HFF-Myc (cell line): Measurements from ENCODE around the gene RPH3AL.

Source experiments
- DNase-seq: peaks from one replicate; pipeline ENCODE4 v3.0.0-alpha.2; 2011; ENCODE audit warnings: low read depth; ENCODE audit errors: extremely low read depth
- H3K4me3 ChIP-seq: replicated peaks from 2 replicates; pipeline ENCODE4 v1.5.1; 2011; ENCODE audit warnings: low read depth, mild to moderate bottlenecking, control low read depth, low read length
- TF ChIP-seq, protein P1 (sequence below): IDR thresholded peaks from 2 replicates; pipeline ENCODE4 v1.5.1; 2012; ENCODE audit warnings: mild to moderate bottlenecking, low read depth, low read length, control low read depth; ENCODE audit errors: missing control alignments

The RPH3AL gene

DNA sequence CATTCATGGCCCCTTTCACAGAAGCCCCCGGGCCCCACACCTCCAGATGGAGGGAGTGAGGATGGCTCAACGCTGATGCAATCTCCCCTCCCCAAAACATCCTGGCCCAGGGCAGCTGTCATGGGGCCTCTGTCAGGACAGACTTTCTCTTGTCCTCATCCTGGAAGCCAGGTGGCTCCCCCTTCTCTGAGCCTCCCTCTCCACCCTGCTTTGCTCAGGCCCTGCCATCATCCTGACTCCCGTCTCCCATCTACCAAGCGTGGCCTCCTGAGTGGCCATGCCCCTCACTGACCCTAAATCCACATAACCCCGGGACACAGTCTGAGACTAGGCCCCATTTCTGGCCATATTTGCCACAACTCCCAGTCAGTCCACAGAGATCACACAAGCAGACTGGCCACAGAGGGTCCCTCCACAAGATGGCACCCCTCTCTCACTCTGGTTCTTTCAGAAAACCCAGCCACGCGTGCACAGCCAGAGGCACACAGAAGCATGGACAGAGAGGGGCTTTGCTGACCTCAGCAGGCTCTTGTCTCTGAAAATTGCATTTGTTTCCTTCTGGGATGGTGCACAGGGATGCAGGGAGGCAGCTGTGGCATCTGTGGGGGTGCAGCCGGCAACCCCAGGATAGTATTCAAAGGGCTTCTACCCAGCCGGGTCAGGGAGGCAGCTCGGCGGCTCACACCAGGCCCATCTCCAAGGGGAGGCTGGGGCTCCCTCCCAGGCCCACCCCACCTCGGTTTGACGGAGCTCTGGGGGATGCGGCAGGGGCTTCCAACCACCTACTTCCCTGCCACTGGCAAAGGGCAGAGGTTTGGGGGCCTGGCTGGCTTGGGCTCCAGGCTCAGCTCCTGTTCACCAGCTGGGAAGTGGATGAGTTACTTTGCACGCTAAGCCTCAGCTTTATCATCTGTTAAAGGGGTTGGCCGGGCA lies 188.0 kb downstream of the RPH3AL start:
- no peak for DNase-seq
- TF ChIP-seq, protein P1, sequence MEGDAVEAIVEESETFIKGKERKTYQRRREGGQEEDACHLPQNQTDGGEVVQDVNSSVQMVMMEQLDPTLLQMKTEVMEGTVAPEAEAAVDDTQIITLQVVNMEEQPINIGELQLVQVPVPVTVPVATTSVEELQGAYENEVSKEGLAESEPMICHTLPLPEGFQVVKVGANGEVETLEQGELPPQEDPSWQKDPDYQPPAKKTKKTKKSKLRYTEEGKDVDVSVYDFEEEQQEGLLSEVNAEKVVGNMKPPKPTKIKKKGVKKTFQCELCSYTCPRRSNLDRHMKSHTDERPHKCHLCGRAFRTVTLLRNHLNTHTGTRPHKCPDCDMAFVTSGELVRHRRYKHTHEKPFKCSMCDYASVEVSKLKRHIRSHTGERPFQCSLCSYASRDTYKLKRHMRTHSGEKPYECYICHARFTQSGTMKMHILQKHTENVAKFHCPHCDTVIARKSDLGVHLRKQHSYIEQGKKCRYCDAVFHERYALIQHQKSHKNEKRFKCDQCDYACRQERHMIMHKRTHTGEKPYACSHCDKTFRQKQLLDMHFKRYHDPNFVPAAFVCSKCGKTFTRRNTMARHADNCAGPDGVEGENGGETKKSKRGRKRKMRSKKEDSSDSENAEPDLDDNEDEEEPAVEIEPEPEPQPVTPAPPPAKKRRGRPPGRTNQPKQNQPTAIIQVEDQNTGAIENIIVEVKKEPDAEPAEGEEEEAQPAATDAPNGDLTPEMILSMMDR: peak; percentile 56
- H3K4me3 ChIP-seq: no peak overlapping the region

DNA sequence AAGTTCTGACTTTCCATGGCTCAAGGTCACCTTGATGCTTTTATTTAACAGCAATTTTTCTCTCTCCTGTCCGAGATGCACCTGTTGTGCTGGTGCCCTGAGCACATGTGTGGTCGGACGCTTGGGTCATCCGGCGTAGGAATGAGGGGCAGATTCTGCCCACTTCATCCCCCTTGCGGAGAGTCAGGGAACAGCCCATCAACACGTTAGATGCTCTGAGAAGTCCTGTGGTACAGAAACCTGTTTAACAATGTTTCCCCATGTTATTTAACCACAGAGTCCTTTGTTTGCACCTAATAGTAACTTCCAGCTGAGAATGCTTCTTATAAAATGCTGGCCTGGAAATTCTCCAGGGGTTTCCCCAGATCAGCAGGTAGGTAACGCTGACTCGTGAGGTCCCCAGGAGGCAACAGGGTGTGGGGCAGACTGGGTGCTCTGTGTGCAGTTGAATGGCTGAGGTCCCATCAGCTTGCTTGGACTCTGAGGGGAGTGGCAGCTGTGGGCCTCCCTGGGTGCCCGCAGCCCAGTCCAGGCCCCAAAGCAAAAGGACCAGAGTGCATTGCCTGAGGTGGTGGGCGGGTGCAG lies 189.0 kb downstream of the RPH3AL start:
- no peak overlapping the region for H3K4me3 ChIP-seq
- TF ChIP-seq, protein P1: no peak
- no peak for DNase-seq

DNA sequence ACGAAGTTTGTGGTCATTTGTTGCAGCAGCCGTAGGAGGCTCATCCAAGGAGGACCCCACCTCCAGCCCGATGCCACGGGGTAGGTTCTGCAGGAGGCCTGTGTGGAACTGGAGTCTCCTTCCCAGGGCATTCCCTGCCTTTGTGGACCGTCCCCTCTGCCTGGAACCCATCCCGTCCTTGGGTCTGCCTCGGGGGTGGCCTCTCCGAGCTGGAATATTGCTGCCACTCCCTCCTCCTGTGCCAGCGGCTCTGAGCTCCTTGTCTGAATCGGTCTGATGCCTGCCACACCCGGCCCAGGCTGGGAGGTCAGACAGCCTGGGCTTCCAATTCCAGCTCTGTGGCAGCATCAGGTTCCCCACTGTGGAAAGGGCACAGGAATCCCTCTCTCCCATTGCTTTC lies 189.9 kb downstream of the RPH3AL start:
- DNase-seq: no peak
- H3K4me3 ChIP-seq: no peak overlapping the region
- TF ChIP-seq, protein P1: no peak
